HG03442 (cell line): ENCODE data around the gene VEGFB.

ENCODE experiments used
- ATAC-seq: cut with Tn5 transposase; IDR thresholded peaks from one replicate; pipeline ENCODE4 v1.9.1; 2021; ENCODE audit warnings: mild to moderate bottlenecking, moderate library complexity; ENCODE audit not compliant: unreplicated experiment

VEGFB gene

DNA sequence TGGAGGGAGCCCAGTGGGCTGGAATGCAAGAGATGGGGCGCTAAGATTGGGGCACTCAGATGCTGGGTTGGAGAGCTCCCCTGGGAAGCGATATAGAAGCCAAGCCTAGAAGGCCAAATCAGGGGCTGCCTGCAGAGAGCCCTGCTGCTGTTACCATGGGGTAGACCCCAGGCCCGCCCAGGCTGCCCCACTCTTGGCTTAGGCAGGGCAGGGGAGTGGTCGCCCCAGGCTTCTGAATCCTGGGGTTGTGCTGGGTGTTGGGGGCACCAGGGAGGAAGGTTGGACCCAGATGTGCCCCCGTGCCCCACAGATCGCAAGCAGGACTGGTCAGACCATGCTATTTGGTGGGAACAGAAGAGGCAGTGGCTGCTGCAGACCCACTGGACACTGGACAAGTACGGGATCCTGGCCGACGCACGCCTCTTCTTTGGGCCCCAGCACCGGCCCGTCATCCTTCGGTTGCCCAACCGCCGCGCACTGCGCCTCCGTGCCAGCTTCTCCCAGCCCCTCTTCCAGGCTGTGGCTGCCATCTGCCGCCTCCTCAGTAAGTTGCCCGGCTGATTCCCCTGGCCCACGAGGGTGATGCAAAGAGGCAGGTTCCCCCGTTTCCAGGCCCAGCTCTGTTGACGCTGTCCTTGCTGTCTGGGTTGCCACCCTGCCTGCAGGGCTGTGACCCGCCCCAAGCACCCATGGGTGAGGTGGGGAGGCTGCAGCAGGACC lies 23.9 kb upstream of the VEGFB start:
- ATAC-seq = no peak

DNA sequence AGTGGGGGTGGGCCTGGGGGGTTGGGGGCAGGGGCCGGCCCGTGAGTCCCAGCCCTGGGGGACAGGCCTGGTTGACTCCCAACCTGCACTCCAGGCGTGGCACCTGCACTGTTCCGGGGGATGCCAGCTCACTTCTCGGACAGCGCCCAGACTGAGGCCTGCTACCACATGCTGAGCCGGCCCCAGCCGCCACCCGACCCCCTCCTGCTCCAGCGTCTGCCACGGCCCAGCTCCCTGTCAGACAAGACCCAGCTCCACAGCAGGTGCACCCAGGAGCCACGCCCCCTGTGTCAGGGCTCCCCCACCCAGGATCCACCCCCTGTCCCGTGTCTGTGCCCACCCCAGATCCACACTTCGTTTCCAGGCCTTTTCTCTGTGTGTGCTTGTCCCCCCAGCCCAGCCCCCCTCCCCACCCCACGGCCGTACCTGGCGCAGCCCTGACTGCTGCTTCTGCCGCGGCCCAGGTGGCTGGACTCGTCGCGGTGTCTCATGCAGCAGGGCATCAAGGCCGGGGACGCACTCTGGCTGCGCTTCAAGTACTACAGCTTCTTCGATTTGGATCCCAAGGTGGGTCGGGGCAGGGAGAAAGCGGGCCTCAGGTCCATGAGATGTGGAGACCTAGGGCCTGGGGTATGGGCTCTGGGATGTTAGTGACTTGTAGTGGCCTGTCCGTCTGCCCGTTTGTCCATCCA lies 23.1 kb upstream of the VEGFB start:
- no peak for ATAC-seq

DNA sequence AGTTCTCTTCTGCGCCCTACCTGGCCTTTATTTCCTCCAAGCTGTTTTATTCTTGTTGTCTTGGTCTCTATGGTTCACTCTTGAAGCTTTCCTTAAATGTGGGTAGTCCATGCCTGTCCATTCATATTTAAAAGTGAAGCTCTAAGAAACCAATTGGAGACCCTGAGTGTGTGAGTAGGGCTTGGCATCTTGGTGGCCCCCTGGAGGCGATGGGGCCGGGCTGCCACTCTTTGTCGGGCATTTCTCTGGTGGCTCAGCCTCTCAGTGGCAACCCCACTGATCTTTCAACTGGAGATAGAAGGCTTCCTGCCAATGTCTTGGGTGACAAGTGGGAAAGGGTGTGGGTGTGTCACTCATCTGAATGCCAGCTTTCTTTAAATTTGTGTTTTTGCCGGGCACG lies 17.5 kb upstream of the VEGFB start:
- no peak for ATAC-seq

DNA sequence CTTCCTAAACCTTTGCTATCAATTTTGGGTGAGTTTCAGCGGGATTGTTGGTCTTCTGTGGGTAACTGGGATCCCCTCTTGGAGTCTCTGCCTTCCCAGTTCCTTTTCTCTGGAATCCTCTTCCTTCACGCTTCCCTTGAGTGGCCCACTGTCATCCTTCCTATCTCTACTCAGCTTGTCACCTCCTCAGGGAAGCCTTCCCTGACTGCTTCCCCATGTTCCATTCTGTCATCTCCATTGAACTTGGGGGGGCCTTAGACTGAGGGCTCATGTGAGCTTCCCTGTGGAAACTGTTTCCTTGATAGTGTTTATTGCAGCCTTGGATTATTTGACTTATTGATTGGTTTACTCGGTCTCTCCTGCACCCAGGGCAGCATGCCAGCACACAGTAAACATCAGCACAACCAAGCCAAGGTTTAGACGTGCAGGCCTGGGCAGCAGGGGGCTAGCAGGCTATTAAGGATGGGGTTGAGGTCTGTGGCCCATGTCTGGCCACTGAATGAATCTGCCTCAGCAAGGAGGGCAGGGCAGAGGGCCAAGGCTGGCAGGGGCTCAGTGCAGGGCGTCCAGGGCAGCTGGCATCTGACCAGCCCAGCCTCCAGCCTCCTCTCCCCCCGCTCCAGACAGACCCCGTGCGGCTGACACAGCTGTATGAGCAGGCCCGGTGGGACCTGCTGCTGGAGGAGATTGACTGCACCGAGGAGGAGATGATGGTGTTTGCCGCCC lies 15.6 kb upstream of the VEGFB start:
- ATAC-seq = no peak

DNA sequence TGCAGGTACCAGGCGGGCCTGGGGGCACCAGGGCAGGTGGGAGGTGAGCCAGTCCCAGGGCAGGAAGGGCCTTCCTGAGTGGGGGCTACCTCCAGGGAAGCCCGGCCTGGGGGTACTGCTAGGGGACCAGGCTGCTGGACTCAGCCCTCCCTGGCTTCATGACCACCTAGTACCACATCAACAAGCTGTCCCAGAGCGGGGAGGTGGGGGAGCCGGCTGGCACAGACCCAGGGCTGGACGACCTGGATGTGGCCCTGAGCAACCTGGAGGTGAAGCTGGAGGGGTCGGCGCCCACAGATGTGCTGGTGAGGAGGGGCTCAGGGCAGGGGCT lies 15.1 kb upstream of the VEGFB start:
- ATAC-seq = no peak

DNA sequence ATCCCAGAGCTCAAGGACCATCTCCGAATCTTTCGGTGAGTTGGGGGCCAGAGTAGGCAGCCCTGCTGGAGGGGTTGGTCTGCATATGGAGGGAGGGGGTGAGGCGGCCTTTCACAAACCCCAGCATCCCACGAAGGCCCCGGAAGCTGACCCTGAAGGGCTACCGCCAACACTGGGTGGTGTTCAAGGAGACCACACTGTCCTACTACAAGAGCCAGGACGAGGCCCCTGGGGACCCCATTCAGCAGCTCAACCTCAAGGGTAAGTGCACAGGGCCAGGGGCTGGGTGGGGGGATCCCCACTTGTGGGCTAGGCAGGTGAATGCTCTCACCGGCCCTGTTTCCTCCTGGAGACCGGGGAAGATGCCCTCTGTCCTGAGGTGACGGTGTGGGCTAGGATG lies 14.6 kb upstream of the VEGFB start:
- ATAC-seq = no peak

DNA sequence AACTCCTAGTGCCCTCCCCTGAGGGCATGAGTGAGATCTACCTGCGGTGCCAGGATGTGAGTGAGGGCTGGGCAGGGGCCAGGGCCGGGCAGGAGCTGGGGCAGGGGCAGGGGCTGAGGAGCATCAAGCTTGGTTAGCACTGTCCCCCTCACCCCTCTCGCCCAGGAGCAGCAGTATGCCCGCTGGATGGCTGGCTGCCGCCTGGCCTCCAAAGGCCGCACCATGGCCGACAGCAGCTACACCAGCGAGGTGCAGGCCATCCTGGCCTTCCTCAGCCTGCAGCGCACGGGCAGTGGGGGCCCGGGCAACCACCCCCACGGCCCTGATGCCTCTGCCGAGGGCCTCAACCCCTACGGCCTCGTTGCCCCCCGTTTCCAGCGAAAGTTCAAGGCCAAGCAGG lies 14.1 kb upstream of the VEGFB start:
- ATAC-seq = no peak

DNA sequence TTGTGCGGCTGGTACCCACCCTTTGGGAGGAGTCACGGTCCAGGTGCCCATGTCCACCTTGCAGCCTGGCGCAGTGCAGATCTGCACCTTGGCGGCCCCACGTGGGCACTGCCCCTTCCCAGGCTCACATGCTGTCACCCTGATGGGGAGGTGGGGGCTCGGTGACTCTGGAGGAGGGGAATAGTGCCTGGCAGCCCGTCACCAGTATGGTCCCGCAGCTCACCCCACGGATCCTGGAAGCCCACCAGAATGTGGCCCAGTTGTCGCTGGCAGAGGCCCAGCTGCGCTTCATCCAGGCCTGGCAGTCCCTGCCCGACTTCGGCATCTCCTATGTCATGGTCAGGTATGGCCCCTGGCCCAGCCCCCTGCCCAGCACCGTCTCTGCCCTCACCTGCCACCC lies 13.6 kb upstream of the VEGFB start:
- ATAC-seq = no peak

DNA sequence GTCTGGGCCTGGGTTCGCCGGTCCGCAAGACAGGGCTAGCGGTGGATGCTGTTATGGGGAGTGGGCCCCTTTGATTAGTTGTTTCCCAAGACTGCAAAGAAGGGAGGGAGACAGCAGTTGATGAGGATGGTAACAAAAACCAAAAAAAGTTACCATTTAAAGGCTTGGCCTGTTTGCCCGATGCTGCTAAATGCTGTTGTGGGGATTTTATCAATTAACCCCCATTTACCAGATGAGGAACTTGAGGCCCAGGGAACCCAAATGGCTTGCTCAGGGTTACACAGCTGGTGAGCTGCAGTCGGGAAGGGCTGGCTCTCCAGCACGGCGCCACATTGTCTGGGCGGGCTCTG lies 11.8 kb upstream of the VEGFB start:
- ATAC-seq = no peak

DNA sequence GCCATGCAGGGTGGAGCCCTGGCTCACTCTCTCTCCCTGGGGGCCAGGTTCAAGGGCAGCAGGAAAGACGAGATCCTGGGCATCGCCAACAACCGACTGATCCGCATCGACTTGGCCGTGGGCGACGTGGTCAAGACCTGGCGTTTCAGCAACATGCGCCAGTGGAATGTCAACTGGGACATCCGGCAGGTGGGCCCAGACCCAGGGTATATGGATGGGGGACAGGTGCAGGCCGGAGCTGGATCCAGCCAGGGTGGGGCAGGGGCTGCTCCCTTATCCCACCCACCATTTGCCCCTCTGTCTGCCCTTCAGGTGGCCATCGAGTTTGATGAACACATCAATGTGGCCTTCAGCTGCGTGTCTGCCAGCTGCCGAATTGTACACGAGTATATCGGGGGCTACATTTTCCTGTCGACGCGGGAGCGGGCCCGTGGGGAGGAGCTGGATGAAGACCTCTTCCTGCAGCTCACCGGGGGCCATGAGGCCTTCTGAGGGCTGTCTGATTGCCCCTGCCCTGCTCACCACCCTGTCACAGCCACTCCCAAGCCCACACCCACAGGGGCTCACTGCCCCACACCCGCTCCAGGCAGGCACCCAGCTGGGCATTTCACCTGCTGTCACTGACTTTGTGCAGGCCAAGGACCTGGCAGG lies 11.3 kb upstream of the VEGFB start:
- ATAC-seq = no peak

DNA sequence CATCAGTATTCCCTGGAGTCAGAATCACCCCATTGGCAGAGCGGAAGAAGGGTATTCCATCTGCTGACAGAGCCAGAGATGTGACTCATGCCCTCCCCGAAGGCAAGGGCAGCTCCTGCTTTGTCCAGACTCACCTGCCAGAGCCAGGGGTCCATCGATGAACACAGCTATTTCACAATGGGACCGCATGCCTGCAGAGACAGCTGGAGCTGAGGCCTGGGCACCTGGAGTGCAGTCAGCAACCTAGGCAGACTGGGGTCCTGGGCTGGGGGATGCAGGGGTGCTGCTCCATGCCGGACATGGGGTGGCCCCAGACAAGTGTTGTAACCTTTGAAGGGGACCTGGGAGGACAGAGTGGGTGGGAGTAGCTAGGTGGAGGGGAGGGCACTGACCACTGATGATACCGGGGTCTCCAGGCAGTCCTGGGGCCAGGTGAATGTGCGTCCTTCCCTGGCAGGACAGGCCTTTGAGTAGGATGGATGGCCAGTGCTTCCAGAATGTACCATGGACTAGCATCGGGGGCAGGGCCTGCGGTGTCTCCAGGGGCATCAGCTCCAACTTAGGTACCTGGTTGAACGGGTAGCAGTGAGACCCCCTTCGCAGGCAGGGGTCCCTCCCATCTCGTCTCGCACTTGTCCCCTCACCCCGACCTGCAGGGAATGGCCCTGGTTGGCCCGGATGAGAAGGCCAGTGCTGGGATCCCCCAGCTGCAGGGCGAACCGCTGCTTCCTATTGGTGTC lies 10.1 kb upstream of the VEGFB start:
- no peak for ATAC-seq

DNA sequence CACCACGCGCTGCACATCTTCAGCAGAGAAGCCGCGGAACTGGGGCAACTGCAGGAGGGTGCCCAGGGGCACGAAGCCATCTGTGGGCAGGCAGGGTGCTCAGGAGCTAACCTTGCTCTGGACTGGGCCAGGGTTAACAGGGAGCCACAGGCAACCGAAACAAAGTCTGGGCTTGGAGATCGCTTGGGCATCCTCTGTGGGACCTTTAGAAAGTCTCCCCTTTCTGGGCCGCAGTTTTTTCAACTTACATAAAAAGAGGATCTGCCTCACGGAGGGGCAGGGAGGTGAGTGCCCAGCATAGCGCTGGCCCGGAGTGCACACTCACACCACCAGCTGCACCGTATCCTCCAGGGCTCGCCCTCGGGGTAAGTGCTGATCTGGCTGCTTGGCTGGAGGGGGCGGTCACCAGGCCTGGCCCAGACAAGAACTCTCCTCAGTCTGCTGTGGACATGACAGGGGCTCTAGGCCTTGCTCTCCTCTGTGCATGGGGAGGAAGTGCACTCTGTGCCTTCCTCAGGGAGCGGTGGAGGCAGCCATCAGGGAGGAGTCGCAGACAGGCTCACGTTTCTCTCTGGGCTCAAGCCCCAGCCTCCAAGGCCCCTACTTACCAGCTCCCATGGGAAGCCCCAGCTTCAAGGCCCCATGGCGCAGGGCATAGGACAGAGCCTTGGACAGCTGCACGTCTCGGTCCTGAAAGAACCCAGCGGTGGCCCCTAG lies 9.3 kb upstream of the VEGFB start:
- no peak for ATAC-seq

DNA sequence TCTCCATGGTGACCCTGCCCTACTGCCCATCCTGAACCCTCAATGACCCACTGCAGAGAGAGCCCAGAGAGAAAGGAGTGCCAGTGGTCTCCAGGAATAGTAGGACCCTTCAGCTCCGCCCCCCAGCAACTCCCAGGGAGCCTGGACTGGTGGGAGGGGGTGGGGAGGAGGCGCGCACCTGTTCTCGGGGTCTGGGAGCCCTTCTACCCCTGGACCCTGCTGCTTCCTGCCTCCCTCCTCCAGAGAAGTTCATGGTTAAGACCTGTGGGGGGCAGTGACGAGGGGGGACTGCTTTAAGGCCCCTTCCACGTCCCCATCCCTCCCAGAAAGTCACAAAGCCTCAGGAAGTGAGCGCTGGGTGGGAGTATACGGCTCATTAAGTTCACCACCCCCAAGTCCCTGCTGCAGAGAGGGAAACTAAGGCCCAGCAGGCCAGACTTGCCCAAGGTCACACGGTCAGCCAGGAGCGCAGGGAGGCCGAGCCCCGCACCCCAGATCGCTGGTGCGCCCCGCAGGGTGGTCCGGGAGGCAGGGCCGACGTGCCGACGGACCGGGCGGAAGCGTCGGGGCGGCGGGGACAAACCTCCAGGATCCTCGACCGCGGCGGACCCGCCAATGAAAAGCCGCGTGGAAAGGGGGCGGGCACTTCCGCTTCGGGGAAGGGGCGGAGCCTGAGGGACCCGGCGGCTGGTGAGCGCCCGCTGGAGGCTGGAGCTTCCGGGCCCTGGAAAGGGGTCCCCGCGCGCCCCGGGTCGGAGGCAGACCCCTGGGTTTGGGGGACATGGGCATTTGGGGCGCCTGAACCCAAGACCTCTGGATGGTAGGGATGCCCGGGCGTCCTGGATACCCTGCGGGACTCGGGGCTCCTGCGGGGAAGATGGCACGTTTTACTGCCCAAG lies 8.5 kb upstream of the VEGFB start, which contains the start of the genes NUDT22 and TRPT1:
TSS of gene NUDT22 (plus strand) at position 667 of the 899 bp plus-strand sequence. CDS start 379 bp downstream, outside the sequence.
TSS of gene TRPT1 (minus strand) at position 579 of the 899 bp plus-strand sequence. CDS start at position 253, 326 bp downstream.
- peak; percentile 40 for ATAC-seq

DNA sequence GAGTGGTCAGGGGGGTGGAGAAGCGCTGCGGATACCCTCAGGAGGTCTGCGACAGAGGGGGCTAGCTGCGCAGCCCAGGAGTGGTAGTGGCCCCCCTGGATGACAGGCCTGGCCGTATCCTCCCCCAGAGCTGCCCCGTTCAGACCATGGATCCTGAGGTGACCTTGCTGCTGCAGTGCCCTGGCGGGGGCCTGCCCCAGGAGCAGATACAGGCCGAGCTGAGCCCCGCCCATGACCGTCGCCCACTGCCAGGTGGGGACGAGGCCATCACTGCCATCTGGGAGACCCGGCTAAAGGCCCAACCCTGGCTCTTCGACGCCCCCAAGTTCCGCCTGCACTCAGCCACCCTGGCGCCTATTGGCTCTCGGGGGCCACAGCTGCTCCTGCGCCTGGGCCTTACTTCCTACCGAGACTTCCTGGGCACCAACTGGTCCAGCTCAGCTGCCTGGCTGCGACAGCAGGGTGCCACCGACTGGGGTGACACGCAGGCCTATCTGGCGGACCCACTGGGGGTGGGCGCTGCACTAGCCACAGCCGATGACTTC lies 7.8 kb upstream of the VEGFB start:
- ATAC-seq = no peak

DNA sequence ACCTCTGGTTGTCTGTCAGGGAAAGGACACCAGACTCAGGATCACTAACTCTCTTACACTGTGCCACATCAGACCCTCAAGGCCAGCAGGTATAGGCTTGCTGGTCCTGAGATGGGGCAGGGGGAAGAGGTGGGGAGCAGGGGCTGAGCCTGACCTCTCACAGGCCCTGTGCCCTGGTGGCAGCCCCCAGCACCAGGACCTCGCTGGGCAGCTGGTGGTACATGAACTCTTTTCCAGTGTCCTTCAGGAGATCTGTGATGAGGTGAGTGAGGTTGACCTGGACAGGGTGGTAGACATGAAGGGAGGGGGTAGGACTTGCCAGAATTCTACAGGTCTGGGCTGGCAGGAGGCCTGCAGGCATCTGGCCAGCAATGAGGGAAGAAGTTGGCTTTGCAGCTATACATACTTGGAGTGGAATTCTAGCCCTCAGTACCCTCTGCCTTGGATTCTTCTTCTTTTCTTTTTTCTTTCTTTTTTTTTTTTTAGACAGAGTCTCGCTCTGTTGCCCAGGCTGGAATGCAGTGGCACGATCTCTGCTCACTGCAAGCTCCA lies 6.9 kb upstream of the VEGFB start:
- ATAC-seq = no peak

DNA sequence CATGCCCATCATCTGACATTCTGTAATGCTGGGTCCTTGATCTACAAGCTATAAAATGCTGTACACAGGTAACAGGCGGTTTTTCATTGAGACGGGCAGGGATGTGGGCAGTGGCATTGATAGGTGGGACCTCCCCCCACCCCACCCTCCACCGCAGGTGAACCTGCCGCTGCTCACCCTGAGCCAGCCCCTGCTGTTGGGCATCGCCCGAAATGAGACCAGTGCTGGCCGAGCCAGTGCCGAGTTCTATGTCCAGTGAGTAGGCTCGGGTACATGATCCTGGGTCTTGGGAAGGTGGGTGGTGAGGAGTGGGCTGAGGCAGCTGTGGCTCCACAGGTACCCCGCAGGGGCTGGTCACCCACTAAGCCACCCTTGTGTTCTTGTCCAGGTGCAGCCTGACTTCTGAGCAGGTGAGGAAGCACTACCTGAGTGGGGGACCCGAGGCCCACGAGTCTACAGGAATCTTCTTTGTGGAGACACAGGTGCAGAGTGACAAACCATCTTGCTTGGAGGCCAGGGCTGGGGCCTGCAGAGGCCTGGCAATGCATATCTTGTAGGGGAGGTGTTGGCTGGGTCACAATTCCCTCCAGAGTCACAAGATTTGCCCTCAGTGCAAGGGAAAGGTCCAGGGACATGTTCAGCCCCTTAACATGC lies 5.2 kb upstream of the VEGFB start:
- no peak for ATAC-seq

DNA sequence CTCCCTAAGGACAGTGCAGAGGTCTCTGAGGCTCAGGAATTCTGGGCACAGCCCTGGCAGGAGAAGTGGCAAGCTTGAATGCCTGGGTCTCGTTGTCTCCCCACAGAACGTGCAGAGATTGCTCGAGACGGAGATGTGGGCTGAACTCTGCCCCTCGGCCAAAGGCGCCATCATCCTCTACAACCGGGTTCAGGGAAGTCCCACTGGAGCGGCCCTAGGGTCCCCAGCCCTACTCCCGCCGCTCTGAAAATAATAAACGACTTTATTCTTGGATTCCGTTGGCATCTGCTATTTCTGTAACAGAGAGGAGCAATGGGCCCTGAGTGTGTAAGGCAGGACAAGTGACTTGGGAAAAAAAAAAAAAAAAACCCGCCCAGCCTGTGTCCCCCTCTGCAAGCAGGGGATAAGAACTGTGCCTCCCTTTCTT lies 4.6 kb upstream of the VEGFB start:
- no peak for ATAC-seq
